Adipocyte (in vitro differentiated cells): ENCODE results near the gene CRYL1.

ENCODE experiments used
- DNase-seq: peaks from one replicate; pipeline ENCODE4 v3.0.0-alpha.2; 2015; ENCODE audit warnings: low read depth
- H3K27me3 ChIP-seq: replicated peaks from 2 replicates; pipeline ENCODE4 v1.7.0; 2013; ENCODE audit warnings: mild to moderate bottlenecking, low read length, moderate library complexity; ENCODE audit not compliant: control insufficient read depth, insufficient read depth
- H3K36me3 ChIP-seq: 2 replicates; pipeline ENCODE4 v1.7.0; 2013; ENCODE audit warnings: low read length, mild to moderate bottlenecking, moderate library complexity; ENCODE audit not compliant: control insufficient read depth, insufficient read depth, severe bottlenecking
- H3K4me1 ChIP-seq: 2 replicates; pipeline ENCODE4 v1.7.0; 2013; ENCODE audit warnings: mild to moderate bottlenecking, low read length, moderate library complexity; ENCODE audit not compliant: control insufficient read depth, insufficient read depth
- H3K4me3 ChIP-seq: 2 replicates; pipeline ENCODE4 v1.7.0; 2013; ENCODE audit warnings: mild to moderate bottlenecking, low read length, moderate library complexity
- H3K9ac ChIP-seq: 2 replicates; pipeline ENCODE4 v1.7.0; 2013; ENCODE audit warnings: mild to moderate bottlenecking, low read length, moderate library complexity
- H3K9me3 ChIP-seq: 2 replicates; pipeline ENCODE4 v1.7.0; 2013; ENCODE audit warnings: mild to moderate bottlenecking, low read length, moderate library complexity; ENCODE audit not compliant: control insufficient read depth

Gene CRYL1

GRCh38 chr13:20487927-20488326, 37.7 kb downstream of the CRYL1 start:
- no peaks in the 10 kb centered on the region for H3K27me3 ChIP-seq
- no peak for DNase-seq
- H3K9me3 ChIP-seq, result no peaks in the 10 kb centered on the region
- H3K4me1 ChIP-seq, result no peaks in the 10 kb centered on the region
- H3K36me3 ChIP-seq, result no peaks in the 10 kb centered on the region
- no peak overlapping the region for H3K9ac ChIP-seq
- H3K4me3 ChIP-seq, result no peak overlapping the region

DNA sequence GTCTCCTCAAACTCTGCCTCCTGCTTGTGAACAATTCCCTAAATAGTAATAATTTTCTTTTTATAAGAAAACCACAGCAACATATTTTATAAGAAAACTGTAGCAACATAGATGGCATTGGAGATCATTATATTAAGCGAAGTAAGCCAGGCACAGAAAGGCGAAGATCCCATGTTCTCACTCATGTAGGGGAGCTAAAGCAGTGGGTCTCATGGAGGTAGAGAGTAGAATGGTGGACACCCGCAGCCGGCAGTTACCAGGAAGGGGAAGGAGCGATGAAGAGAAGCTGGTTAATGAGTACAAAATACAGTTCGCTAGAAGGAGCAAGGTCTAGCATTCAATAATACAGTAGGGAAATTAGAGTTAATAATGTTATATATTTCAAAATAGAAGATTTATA, 42.9 kb downstream of the CRYL1 start:
- Histone ChIP-seq H3K9me3 (no peaks in the 10 kb centered on the region), H3K27me3 (no peaks in the 10 kb centered on the region), H3K4me1 (peaks cover 9% of the 10 kb centered on the region), H3K9ac (no peak overlapping the region), H3K36me3 (no peaks in the 10 kb centered on the region), H3K4me3 (no peak overlapping the region)
- no peak for DNase-seq

- Histone ChIP-seq H3K4me1 (peaks cover 9% of the 10 kb centered on the region), H3K27me3 (no peaks in the 10 kb centered on the region), H3K9ac (no peak overlapping the region), H3K9me3 (no peaks in the 10 kb centered on the region), H3K36me3 (no peaks in the 10 kb centered on the region), H3K4me3 (no peak overlapping the region)
- no peak for DNase-seq
These were observed 43.3 kb downstream of the CRYL1 start for GRCh38 chr13:20482275-20482761.

GRCh38 chr13:20477394-20477793, 48.3 kb downstream of the CRYL1 start:
- Histone ChIP-seq H3K27me3 (no peaks in the 10 kb centered on the region), H3K9ac (no peak overlapping the region), H3K4me3 (no peak overlapping the region), H3K4me1 (peaks cover 5% of the 10 kb centered on the region), H3K9me3 (no peaks in the 10 kb centered on the region), H3K36me3 (no peaks in the 10 kb centered on the region)
- no peak for DNase-seq

DNA sequence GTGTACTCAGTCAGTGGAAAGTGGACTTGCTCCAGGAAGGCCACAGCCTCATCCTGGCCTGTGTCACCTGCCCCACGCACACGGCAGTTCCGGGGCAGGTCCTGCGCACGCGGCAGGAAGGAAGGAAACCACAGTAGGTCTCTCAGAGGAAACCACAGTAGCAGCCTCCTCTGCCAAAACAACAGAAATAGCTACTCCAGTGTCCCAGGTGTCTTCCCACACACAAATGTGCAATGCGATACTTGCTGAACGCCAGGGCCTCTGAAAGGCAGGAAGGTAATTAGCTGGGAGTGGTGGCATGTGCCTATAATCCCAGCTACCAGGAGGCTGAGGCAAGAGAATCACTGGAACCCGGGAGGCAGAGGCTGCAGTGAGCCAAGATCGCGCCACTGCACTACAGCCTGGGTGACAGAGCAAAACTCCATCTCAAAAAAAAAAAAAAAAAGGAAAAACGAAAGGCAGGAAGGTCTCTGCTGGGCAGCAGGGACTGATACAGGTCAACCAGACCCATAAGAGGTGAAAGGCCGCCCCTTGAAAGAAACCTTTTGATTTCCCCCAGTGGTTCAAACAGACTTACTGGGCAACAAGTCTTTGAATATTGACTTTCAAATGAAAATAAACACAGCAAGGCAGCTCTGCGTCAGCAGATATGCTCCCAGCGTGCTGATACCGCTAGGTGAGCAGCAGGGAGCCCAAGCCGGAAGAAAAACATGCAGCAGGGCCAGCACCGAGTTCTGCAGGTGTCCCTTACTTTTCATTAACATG, 49.5 kb downstream of the CRYL1 start:
- no peak overlapping the region for H3K9ac ChIP-seq

GRCh38 chr13:20474515-20474914, 51.1 kb downstream of the CRYL1 start:
- Histone ChIP-seq H3K36me3 (no peaks in the 10 kb centered on the region), H3K9me3 (no peaks in the 10 kb centered on the region), H3K9ac (no peak overlapping the region), H3K4me1 (no peaks in the 10 kb centered on the region), H3K27me3 (no peaks in the 10 kb centered on the region), H3K4me3 (no peak overlapping the region)
- DNase-seq, result no peak

More for the DNA sequence above, 49.5 kb downstream of the CRYL1 start:
- no peaks in the 10 kb centered on the region for H3K27me3 ChIP-seq
- no peak for DNase-seq
- H3K9me3 ChIP-seq, result no peaks in the 10 kb centered on the region
- H3K4me3 ChIP-seq, result no peak overlapping the region
- no peaks in the 10 kb centered on the region for H3K4me1 ChIP-seq
- no peaks in the 10 kb centered on the region for H3K36me3 ChIP-seq

DNA sequence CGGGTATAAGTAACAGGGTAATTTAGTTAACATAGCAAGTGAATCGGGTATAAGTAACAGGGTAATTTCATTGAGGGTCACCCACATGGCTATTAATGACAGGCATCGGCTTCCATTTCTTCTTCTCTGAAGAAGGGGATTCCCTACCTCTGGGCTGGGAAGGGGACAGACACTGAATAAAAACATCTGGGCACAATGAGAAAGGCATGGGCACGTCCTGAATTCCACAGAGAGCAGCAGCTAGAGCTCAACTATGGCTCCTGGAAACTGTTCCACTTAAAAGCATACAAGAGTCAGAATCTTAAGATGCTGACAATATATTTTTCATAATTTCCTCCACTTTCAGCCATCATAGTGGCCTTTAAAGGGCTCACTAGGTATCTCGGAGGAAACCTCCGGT, 51.8 kb downstream of the CRYL1 start:
- H3K4me1 ChIP-seq, result no peaks in the 10 kb centered on the region
- DNase-seq, result no peak

GRCh38 chr13:20473139-20473538, 52.5 kb downstream of the CRYL1 start:
- H3K9me3 ChIP-seq, result no peaks in the 10 kb centered on the region

More for the DNA sequence above, 51.8 kb downstream of the CRYL1 start:
- Histone ChIP-seq H3K9ac (no peak overlapping the region), H3K36me3 (no peaks in the 10 kb centered on the region), H3K4me3 (no peak overlapping the region), H3K27me3 (no peaks in the 10 kb centered on the region), H3K9me3 (no peaks in the 10 kb centered on the region)

DNA sequence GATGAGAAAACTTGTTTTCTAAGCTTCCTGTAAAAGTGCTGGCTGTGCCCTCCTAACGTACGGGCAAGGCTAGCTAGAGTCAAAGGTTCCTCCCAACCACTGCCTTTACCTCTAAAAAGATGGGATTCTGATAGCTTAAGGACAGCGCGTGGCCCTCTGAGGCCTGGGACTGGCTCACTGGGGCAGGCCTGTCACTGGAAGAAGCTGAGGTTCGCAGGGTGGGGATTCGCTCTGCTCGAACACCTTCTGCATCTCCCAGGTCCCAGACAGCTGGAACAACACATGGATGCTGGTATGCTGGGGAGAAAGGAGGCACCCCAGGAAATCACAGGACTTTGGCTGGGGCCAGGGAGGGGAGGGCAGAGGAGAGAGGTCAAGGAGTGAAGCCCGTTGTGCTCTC, 53.1 kb downstream of the CRYL1 start:
- Histone ChIP-seq H3K4me3 (no peak overlapping the region), H3K27me3 (no peaks in the 10 kb centered on the region), H3K4me1 (no peaks in the 10 kb centered on the region), H3K9ac (no peak overlapping the region), H3K9me3 (no peaks in the 10 kb centered on the region), H3K36me3 (no peaks in the 10 kb centered on the region)
- DNase-seq, result no peak

More at GRCh38 chr13:20473139-20473538, 52.5 kb downstream of the CRYL1 start:
- no peak overlapping the region for H3K4me3 ChIP-seq
- no peak overlapping the region for H3K9ac ChIP-seq
- no peaks in the 10 kb centered on the region for H3K4me1 ChIP-seq
- no peaks in the 10 kb centered on the region for H3K27me3 ChIP-seq
- no peaks in the 10 kb centered on the region for H3K36me3 ChIP-seq
- DNase-seq, result no peak

DNA sequence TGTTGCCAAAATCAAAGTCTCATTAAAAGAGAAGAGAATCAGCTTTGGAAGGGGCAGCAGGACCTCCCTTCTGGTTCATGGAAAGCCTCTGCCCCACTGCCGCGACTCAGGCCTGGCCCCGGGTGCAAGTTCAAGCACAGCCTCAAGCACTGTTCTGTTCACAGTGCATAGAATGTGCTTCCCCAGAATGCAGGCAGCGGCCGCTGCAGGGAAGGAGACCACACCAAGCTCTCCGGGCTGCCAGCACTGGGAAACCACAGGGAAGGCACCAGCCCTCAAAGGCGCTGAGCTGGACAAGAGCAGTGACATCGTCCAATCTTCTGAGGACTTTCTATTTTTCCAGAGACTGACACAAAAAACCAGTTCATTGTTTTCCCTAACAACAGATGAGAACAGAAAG, 55.5 kb downstream of the CRYL1 start:
- H3K9ac ChIP-seq, result no peak overlapping the region
- DNase-seq, result no peak
- no peaks in the 10 kb centered on the region for H3K27me3 ChIP-seq
- peaks cover 7% of the 10 kb centered on the region for H3K4me1 ChIP-seq
- H3K4me3 ChIP-seq, result no peak overlapping the region
- H3K36me3 ChIP-seq, result no peaks in the 10 kb centered on the region
- no peaks in the 10 kb centered on the region for H3K9me3 ChIP-seq

GRCh38 chr13:20466371-20466770, 59.3 kb downstream of the CRYL1 start:
- Histone ChIP-seq H3K27me3 (no peaks in the 10 kb centered on the region), H3K4me1 (peaks cover 9% of the 10 kb centered on the region), H3K36me3 (no peaks in the 10 kb centered on the region), H3K9ac (no peak overlapping the region), H3K9me3 (no peaks in the 10 kb centered on the region), H3K4me3 (no peak overlapping the region)
- no peak for DNase-seq
